HG03460 (cell line): ENCODE results near the gene MT1M.
A peak's percentile ranks its signal among the peaks of the same experiment; 100 is the strongest.

Experiments
- ATAC-seq: cut with Tn5 transposase; IDR thresholded peaks from one replicate; pipeline ENCODE4 v1.9.1; 2021; ENCODE audit not compliant: unreplicated experiment

The MT1M gene

GRCh38 chr16:56625943-56626654, 6.4 kb upstream of the MT1M start:
- ATAC-seq: no peak

GRCh38 chr16:56626685-56627084, 5.8 kb upstream of the MT1M start:
- ATAC-seq: no peak

- ATAC-seq: no peak
These were observed 3.7 kb upstream of the MT1M start for GRCh38 chr16:56628486-56629350.

GRCh38 chr16:56629531-56629930, 2.9 kb upstream of the MT1M start:
- no peak for ATAC-seq

- peak; percentile 84 for ATAC-seq
These were observed 2.3 kb upstream of the MT1M start for GRCh38 chr16:56630134-56630533.

GRCh38 chr16:56631197-56631596, 1.3 kb upstream of the MT1M start:
- no peak for ATAC-seq

- no peak for ATAC-seq
These were observed 665 bp upstream of the MT1M start for GRCh38 chr16:56631832-56632155.

- ATAC-seq: no peak
These were observed 448 bp downstream of the MT1M start for GRCh38 chr16:56632848-56633365.

- no peak for ATAC-seq
These were observed 1.1 kb downstream of the MT1M start for GRCh38 chr16:56633535-56633934.

GRCh38 chr16:56634715-56635440, 2.4 kb downstream of the MT1M start:
- ATAC-seq: no peak

- no peak for ATAC-seq
These were observed 3.0 kb downstream of the MT1M start for GRCh38 chr16:56635441-56635967.

- ATAC-seq: no peak
These were observed 4.4 kb downstream of the MT1M start for GRCh38 chr16:56636616-56637413.

GRCh38 chr16:56637814-56638750, 5.6 kb downstream of the MT1M start, which contains the start of gene MT1A:
Gene MT1A, plus strand, starts transcription at chr16:56638666. Its CDS starts 73 bp downstream, at chr16:56638739.
- ATAC-seq: no peak

GRCh38 chr16:56639045-56639444, 6.6 kb downstream of the MT1M start:
- ATAC-seq: no peak

GRCh38 chr16:56640076-56640475, 7.6 kb downstream of the MT1M start:
- ATAC-seq: no peak

- ATAC-seq: no peak
These were observed 8.7 kb downstream of the MT1M start for GRCh38 chr16:56641166-56641565.

GRCh38 chr16:56643080-56643778, 10.8 kb downstream of the MT1M start:
- peak; percentile 77 for ATAC-seq

GRCh38 chr16:56643833-56644232, 11.4 kb downstream of the MT1M start:
- ATAC-seq: no peak

GRCh38 chr16:56645311-56645710, 12.9 kb downstream of the MT1M start:
- no peak for ATAC-seq
